ENCODE measurements around the gene FAM186B. TPM values are rescaled to one million over a fixed set of nuclear protein-coding genes. Genes with fewer than 3 reads are reported as not detected.

The FAM186B gene
- polyA plus RNA-seq, 2 of the 4 experiments (the other 2 are of a cell fraction) = 0.04 to 0.08 TPM

DNA sequence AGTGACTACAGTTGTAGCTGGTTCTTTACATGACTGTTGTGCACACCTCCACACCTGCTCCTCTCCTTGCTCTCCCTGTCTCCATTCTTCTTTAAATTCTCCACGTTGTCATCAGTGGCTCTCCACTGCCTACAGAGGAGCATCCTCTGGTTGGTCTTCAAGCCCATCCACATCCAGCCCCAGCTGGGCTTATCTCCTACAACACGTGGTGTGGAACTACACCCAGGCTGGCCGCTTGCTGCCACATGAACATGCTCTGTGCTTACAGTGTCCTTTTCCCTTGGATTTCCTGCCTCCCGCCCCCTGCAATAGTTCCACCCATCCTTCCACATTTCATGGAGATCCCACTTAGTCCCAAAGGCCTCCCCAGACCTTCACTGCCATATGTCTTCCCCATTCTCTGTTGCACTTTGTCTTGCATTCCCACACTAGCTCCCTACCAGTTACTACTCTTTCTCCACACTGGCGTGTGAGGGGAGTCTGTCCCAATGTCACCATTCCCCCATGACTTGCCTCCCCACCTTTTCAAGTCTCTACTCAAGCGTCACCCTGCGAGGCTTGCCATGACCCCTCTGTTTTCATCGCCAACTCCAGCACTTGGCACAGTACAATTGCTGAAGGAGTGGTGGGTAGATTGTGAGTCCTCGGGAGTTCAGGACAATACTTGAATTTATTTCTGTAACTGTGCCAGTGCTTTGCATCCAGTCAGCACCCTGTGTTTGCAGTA, 27.7 kb downstream of the FAM186B start:
- Histone ChIP-seq H3K4me1 (peaks cover 9% of the 10 kb centered on the region; the same call in 2 of the 3 replicates), H3K4me2 (no peak overlapping the region), H3K27ac (no peak overlapping the region), H3K4me3 (no peak overlapping the region), H3K9me3 (no peaks in the 10 kb centered on the region)
- ATAC-seq (no peak), FAIRE-seq (no peak), DNase-seq (ENCODE audit: low read depth in 1 of 2, low spot score in 1 of 2) (no peak)
- 84% methylated on average over 9 of the region's 9 CpGs for WGBS (ENCODE audit: missing lambda C conversion rate)
- POLR2A ChIA-PET = no interaction called here
- CTCF ChIA-PET = interaction anchor here (0.8 to 10.3 kb wide), 12 partner anchors 7 to 288 kb away, joined by 3 to 111 read pairs (median 4); partner anchors contain the start of gene DNAJC22
- TF ChIP-seq HOXA7 (CRISPR knock-in tag; IDR thresholded peaks at IDR 0.05) = no peak
- TF ChIP-seq POLR2AphosphoS2 (conservative IDR thresholded peaks at IDR 0.05; ENCODE audit: low read length) = no peak
- no peak for TF ChIP-seq POLR2A (IDR thresholded peaks at IDR 0.05; ENCODE audit: low read length)
- no peak for TF ChIP-seq BHLHE40 (IDR thresholded peaks at IDR 0.05; ENCODE audit: low read depth, low read length)
- TF ChIP-seq, protein P1, sequence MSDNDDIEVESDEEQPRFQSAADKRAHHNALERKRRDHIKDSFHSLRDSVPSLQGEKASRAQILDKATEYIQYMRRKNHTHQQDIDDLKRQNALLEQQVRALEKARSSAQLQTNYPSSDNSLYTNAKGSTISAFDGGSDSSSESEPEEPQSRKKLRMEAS (IDR thresholded peaks at IDR 0.05) = no peak
- TF ChIP-seq, protein P2, sequence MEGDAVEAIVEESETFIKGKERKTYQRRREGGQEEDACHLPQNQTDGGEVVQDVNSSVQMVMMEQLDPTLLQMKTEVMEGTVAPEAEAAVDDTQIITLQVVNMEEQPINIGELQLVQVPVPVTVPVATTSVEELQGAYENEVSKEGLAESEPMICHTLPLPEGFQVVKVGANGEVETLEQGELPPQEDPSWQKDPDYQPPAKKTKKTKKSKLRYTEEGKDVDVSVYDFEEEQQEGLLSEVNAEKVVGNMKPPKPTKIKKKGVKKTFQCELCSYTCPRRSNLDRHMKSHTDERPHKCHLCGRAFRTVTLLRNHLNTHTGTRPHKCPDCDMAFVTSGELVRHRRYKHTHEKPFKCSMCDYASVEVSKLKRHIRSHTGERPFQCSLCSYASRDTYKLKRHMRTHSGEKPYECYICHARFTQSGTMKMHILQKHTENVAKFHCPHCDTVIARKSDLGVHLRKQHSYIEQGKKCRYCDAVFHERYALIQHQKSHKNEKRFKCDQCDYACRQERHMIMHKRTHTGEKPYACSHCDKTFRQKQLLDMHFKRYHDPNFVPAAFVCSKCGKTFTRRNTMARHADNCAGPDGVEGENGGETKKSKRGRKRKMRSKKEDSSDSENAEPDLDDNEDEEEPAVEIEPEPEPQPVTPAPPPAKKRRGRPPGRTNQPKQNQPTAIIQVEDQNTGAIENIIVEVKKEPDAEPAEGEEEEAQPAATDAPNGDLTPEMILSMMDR (IDR thresholded peaks at IDR 0.05) = no peak
- no peak for TF ChIP-seq FOSB (CRISPR knock-in tag; IDR thresholded peaks at IDR 0.05)
- no peak for TF ChIP-seq MYC (IDR thresholded peaks at IDR 0.05; ENCODE audit: borderline replicate concordance, low read length)
- no peak for TF ChIP-seq NR3C1 (IDR thresholded peaks at IDR 0.05)
- TF ChIP-seq, protein P3, sequence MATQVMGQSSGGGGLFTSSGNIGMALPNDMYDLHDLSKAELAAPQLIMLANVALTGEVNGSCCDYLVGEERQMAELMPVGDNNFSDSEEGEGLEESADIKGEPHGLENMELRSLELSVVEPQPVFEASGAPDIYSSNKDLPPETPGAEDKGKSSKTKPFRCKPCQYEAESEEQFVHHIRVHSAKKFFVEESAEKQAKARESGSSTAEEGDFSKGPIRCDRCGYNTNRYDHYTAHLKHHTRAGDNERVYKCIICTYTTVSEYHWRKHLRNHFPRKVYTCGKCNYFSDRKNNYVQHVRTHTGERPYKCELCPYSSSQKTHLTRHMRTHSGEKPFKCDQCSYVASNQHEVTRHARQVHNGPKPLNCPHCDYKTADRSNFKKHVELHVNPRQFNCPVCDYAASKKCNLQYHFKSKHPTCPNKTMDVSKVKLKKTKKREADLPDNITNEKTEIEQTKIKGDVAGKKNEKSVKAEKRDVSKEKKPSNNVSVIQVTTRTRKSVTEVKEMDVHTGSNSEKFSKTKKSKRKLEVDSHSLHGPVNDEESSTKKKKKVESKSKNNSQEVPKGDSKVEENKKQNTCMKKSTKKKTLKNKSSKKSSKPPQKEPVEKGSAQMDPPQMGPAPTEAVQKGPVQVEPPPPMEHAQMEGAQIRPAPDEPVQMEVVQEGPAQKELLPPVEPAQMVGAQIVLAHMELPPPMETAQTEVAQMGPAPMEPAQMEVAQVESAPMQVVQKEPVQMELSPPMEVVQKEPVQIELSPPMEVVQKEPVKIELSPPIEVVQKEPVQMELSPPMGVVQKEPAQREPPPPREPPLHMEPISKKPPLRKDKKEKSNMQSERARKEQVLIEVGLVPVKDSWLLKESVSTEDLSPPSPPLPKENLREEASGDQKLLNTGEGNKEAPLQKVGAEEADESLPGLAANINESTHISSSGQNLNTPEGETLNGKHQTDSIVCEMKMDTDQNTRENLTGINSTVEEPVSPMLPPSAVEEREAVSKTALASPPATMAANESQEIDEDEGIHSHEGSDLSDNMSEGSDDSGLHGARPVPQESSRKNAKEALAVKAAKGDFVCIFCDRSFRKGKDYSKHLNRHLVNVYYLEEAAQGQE (IDR thresholded peaks at IDR 0.05) = no peak
- no peak for TF ChIP-seq KDM5A (IDR thresholded peaks at IDR 0.05)

DNA sequence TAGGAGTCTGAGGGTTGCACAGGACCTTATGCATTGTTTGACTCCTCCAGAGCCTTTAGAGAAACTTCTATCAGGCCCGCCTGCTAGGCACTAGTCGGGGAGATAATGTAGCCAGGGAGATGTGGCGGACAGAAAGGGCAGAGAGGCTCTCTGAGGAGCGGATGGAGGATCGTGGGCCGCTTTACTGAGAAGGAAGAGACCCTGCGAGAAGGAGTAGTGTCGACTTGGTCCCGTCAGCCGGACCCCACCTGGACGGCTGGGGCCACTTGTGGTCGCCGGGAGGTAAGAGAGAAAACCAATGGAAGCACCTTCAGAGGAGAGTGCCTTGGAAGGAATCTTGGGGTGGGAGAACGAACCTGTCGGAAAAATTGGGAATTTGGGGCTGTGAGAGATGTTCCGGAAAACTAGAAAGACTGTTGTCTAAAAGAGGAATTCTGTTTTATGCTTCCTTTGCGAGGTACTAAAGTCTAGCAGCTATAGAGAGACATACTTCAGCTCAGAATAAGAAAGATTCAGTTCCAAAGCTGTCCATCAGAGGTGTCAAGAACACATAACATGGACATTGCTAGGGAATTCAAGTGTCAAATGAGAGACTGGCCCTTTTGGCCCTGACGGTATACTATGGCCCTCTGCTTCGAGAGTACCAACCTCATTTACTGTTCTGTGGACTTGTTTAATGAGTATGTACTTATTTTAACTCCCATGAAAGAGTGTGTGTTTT, 36.8 kb downstream of the FAM186B start:
- POLR2A ChIA-PET = no interaction called here
- FAIRE-seq (no peak), DNase-seq (ENCODE audit: low read depth in 1 of 2, low spot score in 1 of 2) (peak; percentile 27 to 54), ATAC-seq (peak; percentile 73 to 78)
- peaks cover 13% of the 10 kb centered on the region for H3K4me1 ChIP-seq
- peak overlapping the region; percentile 95 to 99 for H3K27ac ChIP-seq
- no peak for TF ChIP-seq MAFK (IDR thresholded peaks at IDR 0.05; ENCODE audit: partially characterized antibody)
- TF ChIP-seq CEBPB (IDR thresholded peaks at IDR 0.05) = no peak
- no peak for TF ChIP-seq EP300 (IDR thresholded peaks at IDR 0.05)
- no peak for TF ChIP-seq ESRRA (IDR thresholded peaks at IDR 0.05; ENCODE audit: borderline replicate concordance, low read length)
- TF ChIP-seq RAD21 (conservative IDR thresholded peaks at IDR 0.05 in 1 of 2, IDR thresholded peaks at IDR 0.05 in 1 of 2) = no peak
- TF ChIP-seq FOXS1 (CRISPR knock-in tag; IDR thresholded peaks at IDR 0.05) = no peak
- no peak for TF ChIP-seq POLR2AphosphoS2 (conservative IDR thresholded peaks at IDR 0.05; ENCODE audit: low read length)
- TF ChIP-seq, protein P1 (IDR thresholded peaks at IDR 0.05) = no peak
- no peak for TF ChIP-seq NR3C1 (IDR thresholded peaks at IDR 0.05)
- no peak for TF ChIP-seq RFX5 (IDR thresholded peaks at IDR 0.05)
- TF ChIP-seq, protein P4, sequence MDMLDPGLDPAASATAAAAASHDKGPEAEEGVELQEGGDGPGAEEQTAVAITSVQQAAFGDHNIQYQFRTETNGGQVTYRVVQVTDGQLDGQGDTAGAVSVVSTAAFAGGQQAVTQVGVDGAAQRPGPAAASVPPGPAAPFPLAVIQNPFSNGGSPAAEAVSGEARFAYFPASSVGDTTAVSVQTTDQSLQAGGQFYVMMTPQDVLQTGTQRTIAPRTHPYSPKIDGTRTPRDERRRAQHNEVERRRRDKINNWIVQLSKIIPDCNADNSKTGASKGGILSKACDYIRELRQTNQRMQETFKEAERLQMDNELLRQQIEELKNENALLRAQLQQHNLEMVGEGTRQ (IDR thresholded peaks at IDR 0.05) = no peak
- H3K4me3 ChIP-seq = peak overlapping the region; percentile 65
- no peaks in the 10 kb centered on the region for H3K9me3 ChIP-seq
- CTCF ChIA-PET = interaction anchor here (3.2 to 5.6 kb wide), 2 partner anchors 12 to 15 kb away, joined by 22 to 58 read pairs; no protein-coding TSS in a partner anchor
- under 1% methylated on average over 19 of the region's 19 CpGs for WGBS (ENCODE audit: missing lambda C conversion rate)
- H3K4me2 ChIP-seq = peak overlapping the region; percentile 86

Measured in A549 (cell line).